GM19372 (cell line): ENCODE data around the gene RRM2.
"Not testable (repeated sequence)": the region's sequence is repeated elsewhere in the genome, so short reads cannot be mapped to it uniquely, and the experiment has no call there.

Source experiments
- ATAC-seq: cut with Tn5 transposase; IDR thresholded peaks from one replicate; pipeline ENCODE4 v1.9.1; 2021; ENCODE audit warnings: mild to moderate bottlenecking, low read depth, moderate library complexity; ENCODE audit not compliant: unreplicated experiment

Gene RRM2

DNA sequence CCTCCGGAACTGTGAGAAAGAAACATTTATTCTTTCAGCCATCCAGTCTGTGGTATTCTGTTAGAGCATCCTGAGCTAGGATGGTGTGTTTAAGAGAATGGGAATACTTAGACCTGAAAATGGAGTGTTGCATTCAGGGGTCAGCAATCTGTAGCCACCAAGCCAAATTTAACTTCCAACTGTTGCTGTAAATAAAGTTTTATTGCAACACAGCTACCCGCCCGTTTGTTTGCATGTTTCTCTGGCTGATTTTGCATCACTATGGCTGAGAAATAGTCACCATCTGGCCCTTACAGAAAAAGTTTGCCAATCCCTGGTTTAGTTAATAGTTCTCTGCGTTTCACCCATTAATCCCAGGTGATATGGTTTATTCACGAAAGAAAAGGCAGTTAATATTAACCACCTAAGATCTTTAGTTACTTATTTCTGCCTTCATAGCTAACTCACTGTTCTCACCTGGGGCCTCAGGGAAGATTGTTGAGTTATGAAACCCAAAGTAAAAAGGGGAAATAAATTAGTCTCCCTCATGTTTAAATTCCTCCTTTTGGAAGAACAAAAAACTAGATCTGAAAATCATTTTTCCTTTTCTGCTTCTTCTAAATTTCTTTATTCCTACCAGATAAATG is 32.9 kb upstream of the RRM2 start:
- ATAC-seq: no peak

DNA sequence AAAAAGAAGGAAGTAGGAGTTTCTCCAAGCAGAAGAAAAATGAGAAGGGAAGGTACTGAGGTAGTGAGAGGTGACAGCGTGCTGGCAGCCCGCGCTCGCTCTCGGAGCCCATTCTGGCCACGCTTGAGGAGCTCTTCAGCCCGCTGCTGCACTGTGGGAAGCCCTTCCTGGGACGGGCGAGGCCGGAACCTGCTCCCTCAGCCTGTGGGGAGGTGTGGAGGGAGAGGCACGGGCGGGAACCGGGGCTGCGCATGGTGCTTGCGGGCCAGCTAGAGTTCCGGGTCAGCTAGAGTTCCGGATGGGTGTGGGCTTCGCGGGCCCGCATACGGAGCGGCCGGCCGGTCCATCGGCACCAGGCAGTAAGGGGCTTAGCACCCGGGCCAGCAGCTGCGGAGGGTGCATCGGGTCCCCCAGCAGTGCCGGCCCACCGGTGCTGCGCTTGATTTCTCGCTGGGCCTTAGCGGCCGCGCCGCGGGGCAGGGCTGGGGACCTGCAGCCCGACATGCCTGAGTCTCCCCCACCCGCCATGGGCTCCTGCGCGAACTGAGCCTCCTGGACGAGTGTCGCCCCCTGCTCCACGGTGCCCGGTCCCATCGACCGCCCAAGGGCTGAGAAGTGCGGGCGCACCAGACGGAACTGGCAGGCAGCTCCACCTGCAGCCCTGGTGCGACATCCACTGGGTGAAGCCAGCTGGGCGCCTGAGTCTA is 31.2 kb upstream of the RRM2 start:
- no peak for ATAC-seq

DNA sequence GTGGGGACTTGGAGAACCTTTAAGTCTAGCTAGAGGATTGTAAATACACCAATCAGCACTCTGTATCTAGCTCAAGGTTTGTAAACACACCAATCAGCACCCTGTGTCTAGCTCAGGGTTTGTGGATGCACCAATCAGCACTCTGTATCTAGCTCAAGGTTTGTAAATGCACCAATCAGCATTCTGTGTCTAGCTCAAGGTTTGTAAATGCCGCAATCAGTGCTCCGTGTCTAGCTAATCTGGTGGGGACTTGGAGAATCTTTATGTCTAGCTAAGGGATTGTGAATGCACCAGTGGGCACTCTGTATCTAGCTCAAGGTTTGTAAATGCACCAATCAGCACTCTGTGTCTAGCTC is 30.7 kb upstream of the RRM2 start:
- not testable (repeated sequence) for ATAC-seq

DNA sequence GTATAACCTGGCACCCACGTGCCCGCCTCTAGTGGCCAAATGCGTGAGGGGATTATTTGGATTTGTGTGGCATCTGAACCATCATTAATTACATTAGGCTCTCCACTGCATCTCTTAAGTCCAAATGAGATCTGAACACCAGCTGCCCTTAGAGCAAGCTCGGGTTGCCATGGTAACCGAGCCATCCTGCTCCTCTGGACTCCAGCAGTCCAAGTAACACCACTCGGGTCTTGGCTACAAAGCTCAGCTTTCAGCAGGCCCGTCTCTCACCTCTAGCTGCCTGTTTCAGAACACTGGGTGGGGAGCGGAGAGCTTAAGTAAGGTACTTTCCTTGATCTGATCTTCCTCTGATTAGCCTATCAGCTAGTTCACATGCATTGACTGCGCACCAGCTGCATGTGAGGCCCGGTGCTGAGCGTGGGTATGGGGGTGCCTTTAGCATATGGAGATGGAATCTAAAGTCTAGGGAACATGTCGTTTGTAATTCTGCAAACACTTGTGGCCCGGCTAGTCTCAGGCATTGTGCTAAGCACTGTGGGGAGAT is 28.2 kb upstream of the RRM2 start:
- no peak for ATAC-seq

DNA sequence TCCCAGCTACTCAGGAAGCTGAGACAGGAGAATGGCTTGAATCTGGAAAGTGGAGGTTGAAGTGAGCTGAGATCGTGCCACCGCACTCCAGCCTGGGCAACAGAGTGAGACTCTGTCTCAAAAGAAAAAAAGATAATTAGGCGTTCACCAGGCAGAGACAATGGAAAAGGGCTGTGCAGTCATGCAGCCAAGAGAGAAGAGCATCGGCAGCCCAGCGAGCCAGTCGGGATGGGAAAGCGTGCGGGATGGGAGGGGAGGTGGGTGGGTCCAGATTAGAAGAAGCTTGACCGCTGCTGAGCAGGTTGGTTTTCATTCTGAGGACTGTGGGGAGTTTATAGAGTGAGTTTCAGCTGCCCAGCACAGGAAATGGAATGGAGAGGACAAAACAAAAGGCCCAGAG is 27.4 kb upstream of the RRM2 start:
- no peak for ATAC-seq

DNA sequence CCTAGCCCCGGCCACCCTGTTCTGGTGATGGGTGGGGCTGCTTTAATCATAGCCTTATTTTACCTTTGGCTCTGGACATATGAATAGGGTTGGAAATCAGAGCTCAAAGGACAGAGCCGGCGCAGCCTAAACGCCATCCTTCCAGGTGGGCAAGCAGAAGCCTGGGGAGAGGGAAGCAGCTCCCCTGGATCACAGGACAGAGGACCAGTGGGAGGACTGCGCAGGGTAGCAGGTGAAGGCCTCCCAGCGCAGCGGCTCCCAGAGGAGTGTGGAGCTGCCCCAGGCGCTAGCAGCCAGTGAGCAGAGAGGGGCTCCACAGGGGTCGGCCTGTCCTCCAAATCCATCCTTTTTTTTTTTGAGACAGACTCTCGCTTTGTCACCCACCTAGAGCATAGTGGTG is 25.9 kb upstream of the RRM2 start:
- ATAC-seq: no peak

DNA sequence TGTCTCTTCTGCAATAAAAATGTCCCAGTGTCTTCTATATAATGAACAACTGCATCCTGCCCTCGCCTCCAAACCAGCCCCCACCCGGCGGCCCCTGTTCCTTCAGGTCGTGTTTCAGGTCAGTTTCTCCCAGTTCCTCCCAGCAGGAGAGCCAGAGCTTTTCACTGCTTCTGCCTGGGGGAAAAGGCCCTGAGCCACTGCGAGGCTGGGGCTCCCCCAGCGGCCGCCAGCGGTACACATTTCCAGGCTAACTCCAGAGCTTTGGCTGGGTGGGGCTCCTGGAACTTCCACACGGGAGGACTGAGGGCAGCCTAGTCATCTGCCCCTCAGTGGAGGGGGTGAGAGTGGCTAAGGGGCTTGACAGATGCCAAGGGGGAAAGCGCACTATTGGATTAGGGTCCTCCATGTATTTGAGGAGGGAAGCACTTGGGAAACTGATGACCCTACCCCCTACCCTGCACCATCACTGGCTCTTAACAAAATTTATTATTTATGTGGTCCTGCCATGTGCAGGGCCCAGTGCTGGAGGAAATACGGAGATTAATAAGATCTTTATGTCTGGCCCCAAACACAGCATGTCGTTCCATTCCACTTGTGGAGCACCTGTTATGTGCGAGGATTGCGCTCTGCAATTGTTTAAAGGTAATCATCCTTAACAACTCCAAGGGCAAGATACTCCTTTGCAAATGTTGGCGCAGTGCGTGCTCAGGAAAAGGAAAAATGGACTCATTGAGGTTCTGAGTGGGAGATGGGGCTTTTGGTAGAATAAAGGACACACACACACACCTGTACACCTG is 25.0 kb upstream of the RRM2 start:
- ATAC-seq: no peak

DNA sequence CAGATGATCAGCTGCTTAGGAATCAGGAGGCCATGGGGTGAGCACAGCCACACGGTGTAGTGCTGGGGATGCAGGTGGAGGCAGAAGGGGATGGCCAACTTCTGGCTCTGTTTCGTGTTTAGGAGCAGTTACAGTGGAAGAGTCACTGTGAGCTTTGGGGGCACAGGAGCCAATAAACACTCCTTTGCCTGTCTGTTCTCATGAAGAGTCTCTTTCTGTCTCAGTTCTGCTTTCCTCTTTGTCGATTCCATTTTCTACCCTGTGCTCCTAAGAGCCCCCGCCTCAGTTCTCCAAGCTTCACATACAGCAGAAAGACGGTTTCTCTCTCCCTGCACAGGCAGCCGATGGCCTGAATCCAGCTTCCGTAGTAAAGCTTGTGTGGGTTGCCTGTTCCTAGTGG is 21.0 kb upstream of the RRM2 start:
- no peak for ATAC-seq

DNA sequence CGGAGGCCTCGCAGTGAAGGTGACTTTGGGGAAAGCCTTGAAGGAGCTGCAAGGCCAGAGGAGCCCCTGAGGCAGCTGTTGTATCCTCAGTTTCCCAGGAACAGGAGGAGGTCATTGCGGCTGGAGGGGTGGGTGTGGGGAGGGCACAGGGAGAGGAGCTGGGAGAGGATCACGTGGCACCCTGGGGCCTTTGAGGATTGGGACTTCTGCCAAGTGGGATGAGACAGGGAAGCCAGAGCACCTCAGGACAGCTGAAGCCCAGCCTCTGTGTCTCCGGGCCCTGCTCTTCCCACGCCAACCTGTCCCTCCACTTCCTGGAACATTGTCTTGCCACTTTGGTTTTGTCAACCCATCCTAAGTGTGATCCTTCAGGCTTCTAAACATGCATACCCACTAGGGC is 19.4 kb upstream of the RRM2 start:
- ATAC-seq: no peak

DNA sequence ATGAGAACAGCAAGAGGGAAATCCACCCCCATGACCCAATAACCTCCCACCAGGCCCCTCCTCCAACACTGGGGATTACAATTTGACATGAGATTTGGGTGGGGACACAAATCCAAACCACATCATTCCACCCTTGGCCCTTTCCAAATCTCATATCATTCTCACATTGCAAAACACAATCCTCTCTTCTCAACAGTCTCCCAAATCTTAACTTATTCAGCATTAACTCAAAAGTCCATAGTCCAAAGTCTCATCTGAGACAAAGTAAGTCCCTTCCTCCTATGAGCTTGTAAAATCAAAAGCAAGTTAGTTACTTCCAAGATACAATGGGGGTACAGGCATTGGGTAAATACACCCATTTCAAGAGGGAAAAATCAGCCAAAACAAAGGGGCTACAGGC is 17.6 kb upstream of the RRM2 start:
- not testable (repeated sequence) for ATAC-seq

DNA sequence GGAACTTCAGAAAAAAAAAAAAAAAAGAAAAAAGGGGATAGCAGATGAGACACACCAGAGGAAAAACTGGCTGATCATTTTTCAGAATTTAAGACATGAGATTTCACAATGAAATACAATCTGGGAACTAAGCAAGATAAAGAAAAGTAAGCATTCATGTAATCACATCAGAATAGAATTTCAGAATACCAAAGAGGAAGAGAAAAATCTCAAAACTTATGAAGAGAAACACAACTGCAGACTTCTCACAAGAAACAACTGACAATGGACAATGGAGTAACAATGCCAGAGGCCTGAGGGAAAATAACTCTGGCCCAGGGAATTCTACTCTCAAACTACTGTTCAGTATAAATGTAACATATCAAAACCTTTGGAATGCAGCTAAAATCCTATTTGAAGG is 13.2 kb upstream of the RRM2 start:
- ATAC-seq: no peak

DNA sequence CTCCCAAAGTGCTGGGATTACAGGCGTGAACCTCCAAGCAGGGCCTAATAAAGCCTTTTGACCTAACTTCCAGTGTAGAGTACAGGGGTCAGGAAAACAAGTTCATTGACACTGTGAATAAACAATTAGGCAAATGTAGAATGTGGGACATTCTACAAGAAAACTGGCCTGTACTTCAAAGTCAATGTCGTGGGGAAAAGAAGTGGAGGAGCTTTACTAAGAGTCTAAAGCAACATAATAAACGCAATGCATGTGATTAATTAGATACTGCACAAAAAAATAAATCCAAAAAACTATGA is 3.6 kb upstream of the RRM2 start:
- ATAC-seq: no peak

DNA sequence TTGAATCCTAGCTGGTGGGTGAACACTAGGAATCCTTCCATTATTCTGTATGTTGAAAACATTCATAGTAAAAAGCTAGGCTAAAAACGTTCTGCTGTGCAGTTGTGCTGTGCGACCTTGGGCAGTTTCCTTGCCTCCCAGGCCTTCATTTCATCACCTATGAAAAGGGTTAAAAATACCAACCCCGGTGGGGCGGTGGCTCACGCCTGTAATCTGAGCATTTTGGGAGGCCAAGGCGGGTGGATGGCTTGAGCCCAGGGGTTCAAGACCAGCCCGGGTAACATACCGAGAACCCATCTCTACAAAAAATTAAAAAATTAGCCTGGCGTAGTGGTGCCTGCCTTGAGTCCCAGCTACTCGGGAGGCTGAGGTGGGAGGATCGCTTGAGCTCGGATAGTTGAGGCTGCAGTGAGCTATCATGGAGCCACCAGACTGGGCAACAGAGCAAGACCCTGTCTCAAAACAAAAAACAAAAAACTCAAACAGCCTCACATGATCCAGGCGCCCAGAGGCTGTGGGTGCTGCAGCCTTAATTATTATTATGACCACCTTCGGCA is 2.9 kb upstream of the RRM2 start:
- no peak for ATAC-seq

DNA sequence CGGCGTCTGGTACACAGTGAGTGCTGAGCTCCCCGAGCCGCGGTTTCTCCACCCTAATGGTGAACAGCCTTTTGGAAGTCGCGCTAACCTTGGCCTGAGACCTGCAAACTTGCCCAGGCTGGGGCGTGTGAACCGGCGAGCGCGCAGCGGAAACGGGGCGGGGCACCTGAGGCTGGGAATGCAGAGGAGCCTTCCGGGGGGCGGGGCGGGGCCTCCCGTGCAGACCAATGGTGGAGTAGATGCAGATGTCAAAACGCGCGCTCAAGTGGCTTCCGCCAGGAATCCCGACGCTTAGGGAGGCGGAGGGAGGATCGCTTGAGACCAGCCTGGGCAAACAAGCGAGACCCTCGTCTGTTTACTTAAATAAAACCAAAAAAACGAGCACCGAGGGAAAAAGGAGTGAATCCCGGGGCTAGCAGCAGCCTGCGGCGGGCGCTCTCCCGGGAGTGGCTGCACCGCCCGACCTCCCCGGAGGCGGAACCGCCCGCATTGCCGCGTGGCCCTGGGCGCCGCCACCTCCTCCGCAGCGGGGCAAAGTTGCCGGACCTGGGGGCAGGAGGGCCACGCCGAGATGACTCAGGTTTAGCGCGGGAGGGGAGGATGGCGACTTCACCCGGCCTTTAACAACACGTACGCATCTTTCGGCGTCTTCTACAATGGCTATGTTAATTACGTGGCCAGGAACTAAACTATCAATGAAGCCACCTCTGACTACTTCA is 2.2 kb upstream of the RRM2 start:
- ATAC-seq: peak; percentile 50

DNA sequence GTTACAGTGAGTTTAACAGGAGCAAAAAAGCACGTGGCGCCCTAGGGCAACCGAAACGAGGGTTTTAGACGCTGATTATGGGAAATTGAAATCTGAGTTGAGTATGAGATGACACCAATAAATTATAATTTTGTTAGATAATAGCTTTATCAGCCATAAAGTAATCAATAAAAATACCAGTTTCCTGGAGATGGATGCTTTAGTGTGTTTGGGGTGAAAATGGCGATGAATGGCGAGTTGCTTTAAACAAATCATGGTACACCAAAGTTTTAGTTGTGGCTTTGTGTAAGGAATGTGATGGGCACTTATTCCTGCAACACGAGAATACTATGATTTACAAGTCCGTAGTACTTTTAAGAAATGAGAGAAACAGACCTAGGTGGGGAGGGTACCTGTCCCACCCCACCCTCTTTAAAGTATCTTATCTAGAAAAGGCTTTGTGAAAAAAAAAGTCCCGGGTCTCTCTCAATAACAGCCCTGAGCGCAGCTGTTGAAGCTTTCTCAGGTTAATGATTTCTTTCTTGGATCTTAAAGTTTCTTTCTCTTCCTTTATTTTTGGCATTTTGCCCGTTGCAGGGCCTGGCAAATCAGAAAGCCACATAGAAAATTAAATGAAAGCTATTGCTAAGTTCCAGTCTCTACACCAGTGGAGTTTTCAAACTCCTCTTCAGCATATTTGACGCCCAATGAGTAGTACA is 1.5 kb upstream of the RRM2 start:
- ATAC-seq: no peak

DNA sequence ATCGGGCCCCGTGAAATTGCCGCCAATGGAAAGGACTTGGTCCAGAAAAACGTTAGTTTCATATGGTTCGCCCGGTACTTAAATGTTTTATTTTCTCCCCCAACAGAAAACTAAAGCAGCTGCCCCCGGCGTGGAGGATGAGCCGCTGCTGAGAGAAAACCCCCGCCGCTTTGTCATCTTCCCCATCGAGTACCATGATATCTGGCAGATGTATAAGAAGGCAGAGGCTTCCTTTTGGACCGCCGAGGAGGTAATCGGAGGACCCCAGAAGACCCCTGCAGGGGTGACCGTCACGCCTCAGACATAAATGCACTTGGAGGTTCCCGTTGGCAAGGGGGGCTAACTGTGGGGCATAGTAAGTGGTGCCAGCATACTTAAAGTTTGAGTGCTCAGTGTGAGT is 742 bp downstream of the RRM2 start:
- no peak for ATAC-seq

DNA sequence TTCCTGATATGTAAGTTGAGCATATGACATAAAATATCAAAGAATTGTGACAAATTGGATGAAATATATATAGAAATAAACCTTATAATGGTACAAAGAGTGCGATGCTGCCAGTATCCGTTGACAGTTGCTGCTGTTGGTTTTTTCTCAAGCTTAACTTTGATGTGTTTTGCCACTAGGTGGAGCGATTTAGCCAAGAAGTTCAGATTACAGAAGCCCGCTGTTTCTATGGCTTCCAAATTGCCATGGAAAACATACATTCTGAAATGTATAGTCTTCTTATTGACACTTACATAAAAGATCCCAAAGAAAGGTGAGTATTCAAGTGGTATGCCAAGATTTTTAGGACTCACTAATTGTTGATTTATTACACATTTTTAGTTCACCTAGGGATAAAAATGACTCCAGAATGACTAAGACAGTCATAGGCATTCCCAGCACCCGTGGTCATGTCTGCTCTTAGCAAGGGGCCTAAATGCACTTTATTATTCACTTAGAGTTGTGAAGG is 2.1 kb downstream of the RRM2 start:
- no peak for ATAC-seq

DNA sequence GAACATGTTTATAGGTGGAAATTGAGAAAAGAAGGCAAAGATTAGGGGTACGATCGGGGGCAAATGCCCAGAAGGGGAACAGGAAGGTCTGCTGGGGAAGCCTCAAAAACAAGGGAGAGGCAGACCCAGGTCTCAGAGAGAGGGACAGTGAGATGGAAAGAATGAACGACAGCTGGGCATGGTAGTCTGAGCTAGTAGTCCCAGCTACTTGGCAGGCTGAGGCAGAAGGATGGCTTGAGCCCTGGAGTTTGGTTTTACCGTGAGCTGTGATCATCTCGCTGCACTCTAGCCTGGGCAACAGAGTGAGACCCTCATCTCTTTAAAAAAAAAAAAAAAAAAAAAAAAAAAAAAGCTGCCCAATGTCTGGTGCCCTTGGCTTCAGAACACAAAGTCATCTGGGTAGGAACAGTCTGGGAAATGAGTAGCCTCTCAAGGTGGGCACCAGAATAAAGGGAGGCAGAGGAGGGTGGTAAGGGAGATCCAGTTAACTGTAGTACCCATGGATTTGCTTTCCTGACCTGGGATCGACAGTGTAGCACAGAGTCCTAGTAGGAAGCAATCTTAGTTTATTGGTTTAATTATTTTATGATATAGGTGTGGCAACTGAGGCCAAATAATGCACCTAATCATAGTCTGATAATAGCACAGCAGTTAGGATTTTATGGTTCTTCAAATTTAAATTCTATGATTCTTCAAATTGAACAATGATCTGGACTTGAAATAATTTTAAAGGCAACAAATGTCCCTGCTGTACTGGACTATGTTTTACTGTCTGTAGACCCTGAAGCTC is 3.5 kb downstream of the RRM2 start:
- ATAC-seq: no peak

DNA sequence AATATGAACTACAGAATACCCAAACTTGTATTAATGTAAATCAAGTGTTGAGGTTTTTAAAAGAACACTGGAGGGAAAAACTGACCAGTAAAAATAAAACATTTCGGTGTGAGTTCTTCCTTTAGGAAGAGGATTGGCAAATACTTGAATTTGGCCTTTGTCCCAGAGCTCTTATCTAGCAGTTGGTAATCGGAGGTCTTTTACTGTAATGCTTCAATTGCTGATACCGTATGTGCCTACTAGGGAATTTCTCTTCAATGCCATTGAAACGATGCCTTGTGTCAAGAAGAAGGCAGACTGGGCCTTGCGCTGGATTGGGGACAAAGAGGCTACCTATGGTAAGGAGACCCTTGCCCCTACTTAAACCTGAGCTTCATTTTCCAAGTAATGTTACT is 4.1 kb downstream of the RRM2 start:
- ATAC-seq: no peak
